HT-29 (cell line): ENCODE measurements around the gene EIPR1. TPM values are rescaled to one million over a fixed set of nuclear protein-coding genes. Genes with fewer than 3 reads are reported as not detected.
"Not testable (repeated sequence)": the region's sequence is repeated elsewhere in the genome, so short reads cannot be mapped to it uniquely, and the experiment has no call there.

Experiments
- DNase-seq: peaks from one replicate; pipeline ENCODE4 v3.0.0-alpha.2; 2015; ENCODE audit warnings: low spot score
- total RNA-seq: library from RNA; depleted of rRNA; stranded (reverse); fragments of >200 nt; shearing (Covaris generic); gene quantifications from 2 replicates; pipeline ENCODE4 v1.2.3, GENCODE V29; 2014

EIPR1 gene
- total RNA-seq, 1 experiment from 2014 or later = 82.2 TPM

GRCh38 chr2:3214806-3215404 lies 162.7 kb downstream of the EIPR1 start:
- no peak for DNase-seq

- DNase-seq = no peak
Observed at GRCh38 chr2:3214065-3214464, 163.6 kb downstream of the EIPR1 start.

- DNase-seq = no peak
Observed at GRCh38 chr2:3212984-3213383, 164.6 kb downstream of the EIPR1 start.

GRCh38 chr2:3212061-3212362 lies 165.6 kb downstream of the EIPR1 start:
- no peak for DNase-seq

GRCh38 chr2:3211256-3212060 lies 166.2 kb downstream of the EIPR1 start:
- no peak for DNase-seq

- no peak for DNase-seq
Observed at GRCh38 chr2:3210257-3210656, 167.4 kb downstream of the EIPR1 start.

- no peak for DNase-seq
Observed at GRCh38 chr2:3209258-3209657, 168.4 kb downstream of the EIPR1 start.

GRCh38 chr2:3208591-3208990 lies 169.0 kb downstream of the EIPR1 start:
- no peak for DNase-seq

GRCh38 chr2:3208179-3208578 lies 169.4 kb downstream of the EIPR1 start:
- DNase-seq = no peak

- no peak for DNase-seq
Observed at GRCh38 chr2:3207091-3207491, 170.5 kb downstream of the EIPR1 start.

GRCh38 chr2:3205845-3206244 lies 171.8 kb downstream of the EIPR1 start:
- no peak for DNase-seq

GRCh38 chr2:3204031-3204821 lies 173.4 kb downstream of the EIPR1 start:
- no peak for DNase-seq

GRCh38 chr2:3203497-3204019 lies 174.1 kb downstream of the EIPR1 start:
- no peak for DNase-seq

- no peak for DNase-seq
Observed at GRCh38 chr2:3202926-3203325, 174.7 kb downstream of the EIPR1 start.

GRCh38 chr2:3201281-3201680 lies 176.3 kb downstream of the EIPR1 start:
- no peak for DNase-seq

- DNase-seq = no peak
Observed at GRCh38 chr2:3200420-3200939, 177.1 kb downstream of the EIPR1 start.

- no peak for DNase-seq
Observed at GRCh38 chr2:3199627-3200345, 177.8 kb downstream of the EIPR1 start.

GRCh38 chr2:3198671-3199192 lies 178.9 kb downstream of the EIPR1 start:
- DNase-seq = not testable (repeated sequence)

- DNase-seq = peak; percentile 5
Observed at GRCh38 chr2:3198119-3198518, 179.5 kb downstream of the EIPR1 start.

- DNase-seq = no peak
Observed at GRCh38 chr2:3197308-3197707, 180.3 kb downstream of the EIPR1 start.

GRCh38 chr2:3196716-3197115 lies 180.9 kb downstream of the EIPR1 start:
- no peak for DNase-seq
